ENCODE measurements around the gene SH3PXD2A.
A peak's percentile ranks its signal among the peaks of the same experiment; 100 is the strongest.
"Not testable (repeated sequence)": the region's sequence is repeated elsewhere in the genome, so short reads cannot be mapped to it uniquely, and the experiment has no call there.

SH3PXD2A gene

GRCh38 chr10:103787331-103787730 lies 68.0 kb downstream of the SH3PXD2A start:
- DNase-seq: no peak

GRCh38 chr10:103786020-103786419 lies 69.4 kb downstream of the SH3PXD2A start:
- no peak for DNase-seq

- no peak for DNase-seq
Observed at GRCh38 chr10:103784723-103785418, 70.5 kb downstream of the SH3PXD2A start.

- DNase-seq: no peak
Observed at GRCh38 chr10:103784089-103784488, 71.3 kb downstream of the SH3PXD2A start.

GRCh38 chr10:103783681-103784080 lies 71.7 kb downstream of the SH3PXD2A start:
- DNase-seq: no peak

- peak; percentile 95 for DNase-seq
Observed at GRCh38 chr10:103781329-103782061, 73.9 kb downstream of the SH3PXD2A start.

- DNase-seq: no peak
Observed at GRCh38 chr10:103780242-103781149, 74.9 kb downstream of the SH3PXD2A start.

- no peak for DNase-seq
Observed at GRCh38 chr10:103778358-103779139, 76.8 kb downstream of the SH3PXD2A start.

- DNase-seq: no peak
Observed at GRCh38 chr10:103776878-103777591, 78.3 kb downstream of the SH3PXD2A start.

GRCh38 chr10:103775776-103776175 lies 79.6 kb downstream of the SH3PXD2A start:
- DNase-seq: no peak

- not testable (repeated sequence) for DNase-seq
Observed at GRCh38 chr10:103772846-103773245, 82.5 kb downstream of the SH3PXD2A start.

GRCh38 chr10:103772096-103772845 lies 83.1 kb downstream of the SH3PXD2A start:
- peak; percentile 83 for DNase-seq

- no peak for DNase-seq
Observed at GRCh38 chr10:103770139-103770538, 85.2 kb downstream of the SH3PXD2A start.

- no peak for DNase-seq
Observed at GRCh38 chr10:103769176-103769575, 86.2 kb downstream of the SH3PXD2A start.

- DNase-seq: no peak
Observed at GRCh38 chr10:103768345-103768744, 87.0 kb downstream of the SH3PXD2A start.

- DNase-seq: no peak
Observed at GRCh38 chr10:103767756-103768155, 87.6 kb downstream of the SH3PXD2A start.

- DNase-seq: no peak
Observed at GRCh38 chr10:103766751-103767505, 88.4 kb downstream of the SH3PXD2A start.

GRCh38 chr10:103765981-103766380 lies 89.4 kb downstream of the SH3PXD2A start:
- DNase-seq: no peak

- DNase-seq: peak; percentile 80
Observed at GRCh38 chr10:103765168-103765567, 90.2 kb downstream of the SH3PXD2A start.
